GM18507 (cell line): ENCODE data around the gene LST1.

Source experiments
- DNase-seq: peaks from one replicate; pipeline ENCODE4 v3.0.0; 2011; ENCODE audit warnings: low read depth; ENCODE audit not compliant: insufficient read length; ENCODE audit errors: extremely low spot score
- FAIRE-seq: peaks from 2 replicates; lab custom pipeline; 2011; peaks lifted over from hg19 to GRCh38; lab: Jason Lieb, UNC

LST1 gene

GRCh38 chr6:31632279-31632946 is 46.3 kb downstream of the LST1 start:
- no peak for DNase-seq
- FAIRE-seq: no peak

GRCh38 chr6:31633447-31633846 is 47.4 kb downstream of the LST1 start:
- no peak for DNase-seq

GRCh38 chr6:31634131-31634530 is 48.1 kb downstream of the LST1 start:
- DNase-seq (no peak), FAIRE-seq (no peak)

More at GRCh38 chr6:31633447-31633846, 47.4 kb downstream of the LST1 start:
- FAIRE-seq: no peak

- FAIRE-seq: no peak
- no peak for DNase-seq
Observed at GRCh38 chr6:31634969-31635575, 49.0 kb downstream of the LST1 start.

- DNase-seq (no peak), FAIRE-seq (no peak)
Observed at GRCh38 chr6:31636698-31637596, 50.9 kb downstream of the LST1 start.
